OCI-LY7 (cell line): ENCODE measurements around the gene ADAMTS9. TPM values are rescaled to one million over a fixed set of nuclear protein-coding genes. Genes with fewer than 3 reads are reported as not detected.

Source experiments
- BruUV-seq: library from RNA; stranded (reverse); fragments of 400-500 nt; replicated peaks from 2 replicates; lab custom pipeline; 2021; lab: Mats Ljungman, UMichigan
- CTCF ChIA-PET: fragments of 300-600 bp; sonication (Branson Sonifier 250); formaldehyde crosslinking; loops from one replicate; lab custom pipeline; 2022; ENCODE audit warnings: antibody characterized with exemption; ENCODE audit not compliant: unreplicated experiment; lab: Charles Lee
- POLR2A ChIA-PET: fragments of 300-600 bp; sonication (Branson Sonifier 250); formaldehyde crosslinking; loops from one replicate; lab custom pipeline; 2022; ENCODE audit warnings: antibody characterized with exemption; lab: Charles Lee
- DNase-seq: peaks from one replicate; pipeline ENCODE4 v3.0.0-alpha.2; 2015; ENCODE audit warnings: low spot score
- H2AFZ ChIP-seq: fragments of 200-600 bp; sonication (generic), shearing (Covaris generic); 2 replicates; pipeline ENCODE4 v1.6.1; 2014; ENCODE audit warnings: mild to moderate bottlenecking, antibody characterized with exemption, low read length, moderate library complexity
- H3K27ac ChIP-seq: fragments of 200-600 bp; sonication (generic); 2 replicates; pipeline ENCODE4 v1.5.1; 2014; ENCODE audit warnings: mixed run types, low read depth, mild to moderate bottlenecking, moderate library complexity, low read length, inconsistent platforms; ENCODE audit not compliant: poor library complexity, severe bottlenecking
- H3K36me3 ChIP-seq: fragments of 200-600 bp; sonication (generic); 2 replicates; pipeline ENCODE4 v1.6.1; 2014; ENCODE audit warnings: mild to moderate bottlenecking, antibody characterized with exemption, low read length, moderate library complexity, mixed read lengths; ENCODE audit not compliant: insufficient read depth
- H3K4me1 ChIP-seq: fragments of 200-600 bp; sonication (generic); 2 replicates; pipeline ENCODE4 v1.5.1; 2014; ENCODE audit warnings: mild to moderate bottlenecking, low read length; ENCODE audit not compliant: insufficient read depth, poor library complexity, severe bottlenecking
- H3K4me2 ChIP-seq: fragments of 200-600 bp; sonication (generic); 2 replicates; pipeline ENCODE4 v1.6.1; 2014; ENCODE audit warnings: mild to moderate bottlenecking, low read length
- H3K4me3 ChIP-seq: fragments of 200-600 bp; sonication (generic); 2 replicates; pipeline ENCODE4 v1.5.1; 2014; ENCODE audit warnings: mild to moderate bottlenecking, low read depth, low read length; ENCODE audit not compliant: poor library complexity, severe bottlenecking
- H3K79me2 ChIP-seq: fragments of 200-600 bp; sonication (generic); 2 replicates; pipeline ENCODE4 v1.6.1; 2016; ENCODE audit warnings: low read depth, mild to moderate bottlenecking, low read length, moderate library complexity, mixed read lengths; ENCODE audit not compliant: insufficient read depth
- H3K9me2 ChIP-seq: fragments of 200-600 bp; sonication (generic); 2 replicates; pipeline ENCODE4 v1.6.1; 2016; ENCODE audit warnings: mild to moderate bottlenecking, low read length, mixed read lengths; ENCODE audit not compliant: insufficient read depth
- H3K9me3 ChIP-seq: fragments of 200-600 bp; sonication (generic); 2 replicates; pipeline ENCODE4 v1.6.1; 2014; ENCODE audit warnings: mild to moderate bottlenecking, mixed run types, low read length, mixed read lengths
- H4K20me1 ChIP-seq: fragments of 200-600 bp; sonication (generic); 2 replicates; pipeline ENCODE4 v1.6.1; 2014; ENCODE audit warnings: mild to moderate bottlenecking, antibody characterized with exemption, low read length, moderate library complexity, mixed read lengths; ENCODE audit not compliant: insufficient read depth
- CTCF ChIP-seq: fragments of 200-600 bp; sonication (generic); conservative IDR thresholded peaks from 2 replicates; pipeline ENCODE4 v1.5.1; 2014; ENCODE audit warnings: mild to moderate bottlenecking, antibody characterized with exemption, low read length, moderate library complexity, mixed read lengths
- EZH2phosphoT487 ChIP-seq: fragments of 200-600 bp; sonication (generic); IDR thresholded peaks from 2 replicates; pipeline ENCODE4 v1.6.1; 2018; ENCODE audit warnings: low read depth, borderline replicate concordance, mild to moderate bottlenecking, mixed run types, antibody characterized with exemption, low read length, moderate library complexity, mixed read lengths
- intact Hi-C: fragments of 100-400 bp; cut with micrococcal nuclease; formaldehyde crosslinking; loops from one replicate; pipeline ENCODE4 v1.10.0; 2022; ENCODE audit not compliant: unreplicated experiment
- total RNA-seq, 2 experiments: library from RNA; depleted of rRNA in 1 of 2; stranded (reverse); fragments of >200 nt in 1 of 2; shearing (Covaris generic) in 1 of 2; gene quantifications; 2 replicates each; pipeline ENCODE4 v1.2.3, GENCODE V29; 2014 to 2022

Gene ADAMTS9
- total RNA-seq, 2 experiments from 2014 or later, result not detected

- intact Hi-C loops, result no loop called here
These were observed 49.3 kb downstream of the ADAMTS9 start for GRCh38 chr3:64638511-64638910.

GRCh38 chr3:64634417-64634816, 53.4 kb downstream of the ADAMTS9 start:
- Histone ChIP-seq H3K36me3 (no peaks in the 10 kb centered on the region), H3K4me2 (no peak overlapping the region), H3K9me3 (no peaks in the 10 kb centered on the region), H2AFZ (no peak overlapping the region), H3K4me1 (no peaks in the 10 kb centered on the region), H4K20me1 (no peaks in the 10 kb centered on the region), H3K79me2 (no peaks in the 10 kb centered on the region), H3K27ac (no peak overlapping the region), H3K9me2 (no peaks in the 10 kb centered on the region), H3K4me3 (no peak overlapping the region)
- no TSS peak for BruUV-seq
- intact Hi-C loops, result no loop called here
- DNase-seq, result no peak
- CTCF ChIA-PET, result no interaction called here
- POLR2A ChIA-PET, result no interaction called here
- TF ChIP-seq CTCF (no peak), EZH2phosphoT487 (no peak)

More at GRCh38 chr3:64638511-64638910, 49.3 kb downstream of the ADAMTS9 start:
- no TSS peak for BruUV-seq
- CTCF ChIA-PET, result no interaction called here
- POLR2A ChIA-PET, result interaction anchor here (0.6 kb wide), 1 partner anchor 12 kb away, joined by 6 read pairs; no protein-coding TSS in a partner anchor
- H3K27ac ChIP-seq, result no peak overlapping the region
- H3K36me3 ChIP-seq, result no peaks in the 10 kb centered on the region
- no peaks in the 10 kb centered on the region for H3K79me2 ChIP-seq
- no peaks in the 10 kb centered on the region for H4K20me1 ChIP-seq
- H3K4me3 ChIP-seq, result no peak overlapping the region
- no peaks in the 10 kb centered on the region for H3K9me2 ChIP-seq
- DNase-seq, result no peak
- H3K4me2 ChIP-seq, result no peak overlapping the region
- TF ChIP-seq EZH2phosphoT487 (no peak), CTCF (no peak)
- no peak overlapping the region for H2AFZ ChIP-seq
- no peaks in the 10 kb centered on the region for H3K9me3 ChIP-seq
- H3K4me1 ChIP-seq, result no peaks in the 10 kb centered on the region

GRCh38 chr3:64631951-64632350, 55.8 kb downstream of the ADAMTS9 start:
- Histone ChIP-seq H3K9me2 (no peaks in the 10 kb centered on the region), H2AFZ (no peak overlapping the region), H3K27ac (no peak overlapping the region), H3K9me3 (no peaks in the 10 kb centered on the region), H4K20me1 (no peaks in the 10 kb centered on the region), H3K4me2 (no peak overlapping the region), H3K79me2 (no peaks in the 10 kb centered on the region), H3K36me3 (no peaks in the 10 kb centered on the region), H3K4me3 (no peak overlapping the region), H3K4me1 (no peaks in the 10 kb centered on the region)
- no peak for DNase-seq
- BruUV-seq, result no TSS peak
- intact Hi-C loops, result no loop called here
- POLR2A ChIA-PET, result interaction anchor here (0.7 kb wide), 1 partner anchor 76 kb away, joined by 4 read pairs; no protein-coding TSS in a partner anchor
- no peak for TF ChIP-seq CTCF
- CTCF ChIA-PET, result no interaction called here
